Smooth muscle cell (in vitro differentiated cells): ENCODE measurements around the gene ARFGEF3. TPM values are rescaled to one million over a fixed set of nuclear protein-coding genes. Genes with fewer than 3 reads are reported as not detected.

ENCODE experiments used
- DNase-seq: peaks from one replicate; lab custom pipeline; 2025; ENCODE audit not compliant: unreplicated experiment; lab: John Stamatoyannopoulos, UW
- H2AFZ ChIP-seq: fragments of 200-600 bp; sonication (generic); 2 replicates; pipeline ENCODE4 v1.6.0; 2016; ENCODE audit warnings: antibody characterized with exemption, low read depth, mild to moderate bottlenecking
- H3F3A ChIP-seq: fragments of 200-600 bp; sonication (generic); 2 replicates; pipeline ENCODE4 v1.6.0; 2017; ENCODE audit warnings: antibody characterized with exemption, low read depth
- H3K27ac ChIP-seq: fragments of 200-600 bp; sonication (generic); 2 replicates; pipeline ENCODE4 v1.5.1; 2016; ENCODE audit warnings: low read depth, mild to moderate bottlenecking
- H3K27me3 ChIP-seq: fragments of 200-600 bp; sonication (generic); 2 replicates; pipeline ENCODE4 v1.6.1; 2016; ENCODE audit warnings: low read depth, mild to moderate bottlenecking
- H3K36me3 ChIP-seq: fragments of 200-600 bp; sonication (generic); 2 replicates; pipeline ENCODE4 v1.5.1; 2016; ENCODE audit warnings: low read depth
- H3K4me1 ChIP-seq: fragments of 200-600 bp; sonication (generic); 2 replicates; pipeline ENCODE4 v1.5.1; 2016; ENCODE audit warnings: low read depth
- H3K4me2 ChIP-seq: fragments of 200-600 bp; sonication (generic); 2 replicates; pipeline ENCODE4 v1.6.0; 2016; ENCODE audit warnings: mild to moderate bottlenecking
- H3K4me3 ChIP-seq: fragments of 200-600 bp; sonication (generic); 2 replicates; pipeline ENCODE4 v1.5.1; 2016; ENCODE audit warnings: mild to moderate bottlenecking
- H3K79me2 ChIP-seq: fragments of 200-600 bp; sonication (generic); 2 replicates; pipeline ENCODE4 v1.6.0; 2016; ENCODE audit warnings: low read depth, mild to moderate bottlenecking
- H3K9ac ChIP-seq: fragments of 200-600 bp; sonication (generic); 2 replicates; pipeline ENCODE4 v1.6.0; 2016; ENCODE audit warnings: low read depth
- H3K9me3 ChIP-seq: fragments of 200-600 bp; sonication (generic); replicated peaks from 2 replicates; pipeline ENCODE4 v1.5.1; 2016; ENCODE audit warnings: low read depth
- H4K20me1 ChIP-seq: fragments of 200-600 bp; sonication (generic); 2 replicates; pipeline ENCODE4 v1.6.0; 2016; ENCODE audit warnings: low read depth
- WGBS: methylation state at CpG from one replicate; pipeline ENCODE4 v1.1.7; 2016; ENCODE audit warnings: low lambda C conversion rate; 5-methylcytosine and 5-hydroxymethylcytosine counted together
- polyA plus RNA-seq: library from polyadenylated mRNA; unstranded; fragments of >200 nt; fragmentation: Nextera tagmentation; extraction: Ambion mirVana; gene quantifications from 2 replicates; pipeline ENCODE4 v1.2.1, GENCODE V29; 2016
- total RNA-seq: library from RNA; depleted of rRNA; stranded (reverse); fragments of >200 nt; gene quantifications from 2 replicates; pipeline ENCODE4 v1.2.3, GENCODE V29; 2014
- TF ChIP-seq, protein P1 (sequence below): fragments of 200-600 bp; sonication (generic); IDR thresholded peaks from 2 replicates; pipeline ENCODE4 v1.5.1; 2017; ENCODE audit warnings: borderline replicate concordance, mild to moderate bottlenecking, antibody characterized with exemption; ENCODE audit not compliant: insufficient read depth, poor library complexity, severe bottlenecking

The ARFGEF3 gene
- total and polyA plus RNA-seq, 2 experiments from 2014 or later, result 0.06 to 2.2 TPM

DNA sequence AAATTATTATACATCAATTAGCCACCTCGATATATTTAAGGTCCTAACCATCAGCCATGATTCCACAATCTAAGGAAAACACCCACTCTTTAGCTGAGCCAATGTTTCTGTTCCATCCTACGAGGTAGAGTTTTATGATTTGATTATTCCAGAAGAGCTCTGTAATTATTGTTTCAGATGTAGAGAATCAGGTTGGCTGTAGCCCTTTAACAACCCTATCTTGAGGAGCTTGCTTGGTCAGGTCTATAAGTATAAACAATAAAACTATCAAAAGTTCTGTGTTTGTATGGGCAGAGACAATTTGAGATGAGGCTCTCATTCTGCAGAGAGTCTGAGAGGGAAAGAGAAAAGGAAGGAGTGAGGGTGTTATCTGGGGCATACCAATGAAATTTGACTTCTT is 56.7 kb downstream of the ARFGEF3 start, which contains the start of gene PBOV1:
TSS of gene PBOV1 (minus strand) at position 43 of the 400 bp plus-strand sequence. CDS start 96 bp downstream, outside the sequence.
- WGBS, result 83% methylated on average over 2 of the region's 2 CpGs
- Histone ChIP-seq H3F3A (no peaks in the 10 kb centered on the region), H3K4me3 (no peak within 1 kb of the TSS), H3K9ac (no peak within 1 kb of the TSS), H3K27ac (no peak within 1 kb of the TSS), H3K27me3 (no peaks in the 10 kb centered on the region), H4K20me1 (no peaks in the 10 kb centered on the region), H3K4me2 (no peak within 1 kb of the TSS), H2AFZ (no peak within 1 kb of the TSS), H3K79me2 (no peaks in the 10 kb centered on the region), H3K4me1 (no peaks in the 10 kb centered on the region), H3K36me3 (no peaks in the 10 kb centered on the region), H3K9me3 (no peaks in the 10 kb centered on the region)
- TF ChIP-seq, protein P1, sequence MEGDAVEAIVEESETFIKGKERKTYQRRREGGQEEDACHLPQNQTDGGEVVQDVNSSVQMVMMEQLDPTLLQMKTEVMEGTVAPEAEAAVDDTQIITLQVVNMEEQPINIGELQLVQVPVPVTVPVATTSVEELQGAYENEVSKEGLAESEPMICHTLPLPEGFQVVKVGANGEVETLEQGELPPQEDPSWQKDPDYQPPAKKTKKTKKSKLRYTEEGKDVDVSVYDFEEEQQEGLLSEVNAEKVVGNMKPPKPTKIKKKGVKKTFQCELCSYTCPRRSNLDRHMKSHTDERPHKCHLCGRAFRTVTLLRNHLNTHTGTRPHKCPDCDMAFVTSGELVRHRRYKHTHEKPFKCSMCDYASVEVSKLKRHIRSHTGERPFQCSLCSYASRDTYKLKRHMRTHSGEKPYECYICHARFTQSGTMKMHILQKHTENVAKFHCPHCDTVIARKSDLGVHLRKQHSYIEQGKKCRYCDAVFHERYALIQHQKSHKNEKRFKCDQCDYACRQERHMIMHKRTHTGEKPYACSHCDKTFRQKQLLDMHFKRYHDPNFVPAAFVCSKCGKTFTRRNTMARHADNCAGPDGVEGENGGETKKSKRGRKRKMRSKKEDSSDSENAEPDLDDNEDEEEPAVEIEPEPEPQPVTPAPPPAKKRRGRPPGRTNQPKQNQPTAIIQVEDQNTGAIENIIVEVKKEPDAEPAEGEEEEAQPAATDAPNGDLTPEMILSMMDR, result no peak
- no peak for DNase-seq

DNA sequence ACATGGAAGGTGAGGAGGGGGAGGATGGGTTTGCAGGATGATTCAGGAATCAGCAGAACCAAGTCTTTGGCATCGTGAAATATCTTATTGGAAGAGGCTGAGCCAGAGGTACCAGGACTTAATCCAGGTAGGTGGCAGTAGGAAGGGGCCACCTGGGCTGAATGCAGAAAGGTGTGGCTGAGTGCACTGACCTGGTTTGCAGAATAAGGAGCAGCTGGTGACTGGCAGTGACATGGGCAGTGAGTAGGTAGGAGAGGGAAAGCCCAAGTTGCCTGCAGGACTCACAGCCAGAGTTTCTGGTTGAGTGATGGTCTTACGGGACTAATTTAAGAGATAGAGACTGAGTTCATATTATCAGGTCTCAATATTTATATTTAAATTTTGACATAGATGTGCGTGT is 57.7 kb downstream of the ARFGEF3 start:
- Histone ChIP-seq H3F3A (no peaks in the 10 kb centered on the region), H3K36me3 (no peaks in the 10 kb centered on the region), H3K9ac (no peak overlapping the region), H3K4me3 (no peak overlapping the region), H3K27me3 (no peaks in the 10 kb centered on the region), H3K4me1 (no peaks in the 10 kb centered on the region), H3K9me3 (no peaks in the 10 kb centered on the region), H3K27ac (no peak overlapping the region), H3K4me2 (no peak overlapping the region), H3K79me2 (no peaks in the 10 kb centered on the region), H2AFZ (no peak overlapping the region), H4K20me1 (no peaks in the 10 kb centered on the region)
- TF ChIP-seq, protein P1, result no peak
- WGBS, result 92% methylated on average over 3 of the region's 3 CpGs
- no peak for DNase-seq

DNA sequence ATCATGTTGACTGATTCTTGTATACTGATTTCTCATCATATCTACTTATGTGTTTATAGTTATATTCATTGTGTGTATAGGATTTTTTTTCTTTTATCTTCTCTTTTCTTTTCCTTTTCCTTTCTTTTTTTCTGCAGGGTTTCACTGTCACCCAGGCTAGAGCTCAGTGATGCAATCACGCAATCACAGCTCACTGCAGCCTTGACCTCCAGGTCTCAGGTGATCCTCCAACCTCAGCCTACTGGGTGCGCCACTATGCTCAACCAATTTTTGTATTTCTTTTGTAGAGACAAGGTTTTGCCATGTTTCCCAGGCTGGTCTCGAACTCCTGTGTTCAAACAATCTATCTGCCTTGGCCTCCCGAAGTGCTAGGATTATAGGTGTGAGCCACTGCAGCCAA is 58.2 kb downstream of the ARFGEF3 start:
- Histone ChIP-seq H3K9ac (no peak overlapping the region), H3K36me3 (no peaks in the 10 kb centered on the region), H3K27me3 (no peaks in the 10 kb centered on the region), H3F3A (no peaks in the 10 kb centered on the region), H3K27ac (no peak overlapping the region), H3K79me2 (no peaks in the 10 kb centered on the region), H3K4me1 (no peaks in the 10 kb centered on the region), H2AFZ (no peak overlapping the region), H3K4me3 (no peak overlapping the region), H4K20me1 (no peaks in the 10 kb centered on the region), H3K9me3 (no peaks in the 10 kb centered on the region), H3K4me2 (no peak overlapping the region)
- no peak for DNase-seq
- WGBS, result 94% methylated on average over 4 of the region's 4 CpGs
- TF ChIP-seq, protein P1, result no peak

DNA sequence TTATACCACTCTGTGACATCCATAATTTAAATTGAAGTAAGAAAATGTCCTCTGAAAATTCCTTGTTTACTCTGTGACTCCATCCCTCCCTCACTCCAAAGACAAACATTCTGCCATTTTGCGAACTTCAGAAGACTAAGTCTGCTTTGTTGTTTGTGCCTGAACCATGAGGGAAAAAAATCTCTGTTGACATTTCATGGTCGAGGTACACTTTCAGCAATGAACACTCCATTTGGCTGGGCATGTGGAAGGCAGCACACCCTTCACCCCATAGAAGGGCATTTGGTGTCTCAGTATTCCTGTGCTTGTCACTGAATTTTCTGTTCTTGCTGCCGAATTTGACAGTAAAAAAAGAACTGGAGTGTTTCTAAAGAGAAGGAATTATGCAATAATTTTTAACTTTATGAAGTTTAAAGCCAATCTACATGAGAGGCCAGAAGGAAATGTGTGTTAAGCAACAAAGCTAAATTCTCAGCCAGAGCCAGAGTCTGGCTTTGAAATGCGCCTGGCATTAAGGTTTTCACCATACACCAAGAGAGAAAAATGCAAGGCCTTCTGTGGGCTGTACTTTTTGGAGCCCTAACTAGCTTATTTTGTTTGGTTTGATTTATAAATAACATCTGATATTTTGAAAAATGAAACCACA is 61.3 kb downstream of the ARFGEF3 start:
- no peaks in the 10 kb centered on the region for H3F3A ChIP-seq
- no peak overlapping the region for H2AFZ ChIP-seq
- H3K4me1 ChIP-seq, result no peaks in the 10 kb centered on the region
- no peaks in the 10 kb centered on the region for H3K79me2 ChIP-seq
- 82% methylated on average over 4 of the region's 4 CpGs for WGBS
- no peak for DNase-seq
- H3K27me3 ChIP-seq, result no peaks in the 10 kb centered on the region
- no peak overlapping the region for H3K4me2 ChIP-seq
- no peak overlapping the region for H3K27ac ChIP-seq
- TF ChIP-seq, protein P1, result no peak
- no peak overlapping the region for H3K9ac ChIP-seq
- H3K4me3 ChIP-seq, result no peak overlapping the region
- no peaks in the 10 kb centered on the region for H3K36me3 ChIP-seq
- no peaks in the 10 kb centered on the region for H4K20me1 ChIP-seq
- no peaks in the 10 kb centered on the region for H3K9me3 ChIP-seq
